ENCODE results near the gene C2orf49.

- no peak for TF ChIP-seq CTCF (IDR thresholded peaks at IDR 0.05; ENCODE audit: low read length)
- no peak for TF ChIP-seq EZH2 (optimal IDR thresholded peaks at IDR 0.05; ENCODE audit: low read depth, low read length)
- TF ChIP-seq EZH2phosphoT487 (IDR thresholded peaks at IDR 0.05; ENCODE audit: low read length): no peak
Observed at GRCh38 chr2:105373344-105373781, 36.0 kb downstream of the C2orf49 start.

All from MM.1S (cell line).